ENCODE data around the gene ZNF280D.

ZNF280D gene

GRCh38 chr15:56660943-56661342 lies 72.4 kb downstream of the ZNF280D start:
- no peak for DNase-seq (ENCODE audit: extremely low read depth, low read depth)
- TF ChIP-seq CTCF (IDR thresholded peaks at IDR 0.05; ENCODE audit: low read depth, low read length): no peak

GRCh38 chr15:56659197-56659596 lies 74.1 kb downstream of the ZNF280D start:
- DNase-seq (ENCODE audit: extremely low read depth, low read depth): no peak
- TF ChIP-seq CTCF (IDR thresholded peaks at IDR 0.05; ENCODE audit: low read depth, low read length): no peak

- TF ChIP-seq CTCF (IDR thresholded peaks at IDR 0.05; ENCODE audit: low read depth, low read length): no peak
- no peak for DNase-seq (ENCODE audit: extremely low read depth, low read depth)
Measured at GRCh38 chr15:56654624-56655023, 78.7 kb downstream of the ZNF280D start.

- TF ChIP-seq CTCF (IDR thresholded peaks at IDR 0.05; ENCODE audit: low read depth, low read length): no peak
- no peak for DNase-seq (ENCODE audit: extremely low read depth, low read depth)
Measured at GRCh38 chr15:56654216-56654615, 79.1 kb downstream of the ZNF280D start.

GRCh38 chr15:56653787-56654186 lies 79.5 kb downstream of the ZNF280D start:
- TF ChIP-seq CTCF (IDR thresholded peaks at IDR 0.05; ENCODE audit: low read depth, low read length): no peak
- DNase-seq (ENCODE audit: extremely low read depth, low read depth): no peak

GRCh38 chr15:56653107-56653506 lies 80.2 kb downstream of the ZNF280D start:
- DNase-seq (ENCODE audit: extremely low read depth, low read depth): no peak
- TF ChIP-seq CTCF (IDR thresholded peaks at IDR 0.05; ENCODE audit: low read depth, low read length): no peak

- no peak for DNase-seq (ENCODE audit: extremely low read depth, low read depth)
- TF ChIP-seq CTCF (IDR thresholded peaks at IDR 0.05; ENCODE audit: low read depth, low read length): no peak
Measured at GRCh38 chr15:56648311-56648710, 85.0 kb downstream of the ZNF280D start.
